HepG2 (cell line): Measurements from ENCODE around the gene SEC24A. TPM values are rescaled to one million over a fixed set of nuclear protein-coding genes. Genes with fewer than 3 reads are reported as not detected.
A peak's percentile ranks its signal among the peaks of the same experiment; 100 is the strongest.

Experiments
- AFF4 ChIP-seq: sonication (generic); formaldehyde crosslinking; IDR thresholded peaks from 2 replicates; pipeline ENCODE4 v1.4.0; 2020; ENCODE audit warnings: missing genetic modification reagents
- ERF ChIP-seq: IDR thresholded peaks from 2 replicates; pipeline ENCODE4 v1.6.1; 2018; ENCODE audit warnings: missing biosample characterization, missing genetic modification reagents
- FOXA1 ChIP-seq, 2 experiments: fragments of 450-650 bp in 1 of 2; sonication (generic) in 1 of 2; formaldehyde crosslinking in 1 of 2; IDR thresholded peaks; 2 replicates each; pipeline versions ENCODE4 v1.4.0 to v1.6.1; 2016 to 2020; ENCODE audit warnings: missing genetic modification reagents in 1 of 2
- GATAD1 ChIP-seq: IDR thresholded peaks from 2 replicates; pipeline ENCODE4 v1.6.1; 2016; ENCODE audit warnings: missing genetic modification reagents, missing compliant biosample characterization
- KLF16 ChIP-seq, 2 experiments: sonication (generic) in 1 of 2; formaldehyde crosslinking in 1 of 2; IDR thresholded peaks; 2 replicates each; pipeline versions ENCODE4 v1.6.1 to v1.8.0; 2016 to 2023; ENCODE audit warnings: missing genetic modification reagents in 2 of 2, missing compliant biosample characterization in 1 of 2
- NRL ChIP-seq: sonication (generic); formaldehyde crosslinking; IDR thresholded peaks from 2 replicates; pipeline ENCODE4 v1.5.0; 2020; ENCODE audit warnings: missing genetic modification reagents, mild to moderate bottlenecking, moderate library complexity, borderline replicate concordance
- SALL1 ChIP-seq: sonication (generic); formaldehyde crosslinking; IDR thresholded peaks from 2 replicates; pipeline ENCODE4 v1.8.0; 2022; ENCODE audit warnings: mild to moderate bottlenecking, missing genetic modification reagents
- SMAD1 ChIP-seq: sonication (generic); formaldehyde crosslinking; IDR thresholded peaks from 2 replicates; pipeline ENCODE4 v1.4.0; 2020; ENCODE audit warnings: missing genetic modification reagents, low read depth, mild to moderate bottlenecking, borderline replicate concordance
- TARDBP ChIP-seq: sonication (generic); formaldehyde crosslinking; IDR thresholded peaks from 2 replicates; pipeline ENCODE4 v1.8.0; 2022; ENCODE audit warnings: mild to moderate bottlenecking, missing genetic modification reagents
- ZBTB25 ChIP-seq: IDR thresholded peaks from 2 replicates; pipeline ENCODE4 v1.6.1; 2018; ENCODE audit warnings: missing genetic modification reagents
- ZC3H4 ChIP-seq: sonication (generic); formaldehyde crosslinking; IDR thresholded peaks from 2 replicates; pipeline ENCODE4 v1.4.0; 2020; ENCODE audit warnings: missing genetic modification reagents, borderline replicate concordance
- ZNF232 ChIP-seq: sonication (generic); formaldehyde crosslinking; IDR thresholded peaks from 2 replicates; pipeline ENCODE4 v1.4.0; 2020; ENCODE audit warnings: missing genetic modification reagents, borderline replicate concordance
- ZNF598 ChIP-seq: sonication (generic); formaldehyde crosslinking; IDR thresholded peaks from 2 replicates; pipeline ENCODE4 v1.5.1; 2020; ENCODE audit warnings: mild to moderate bottlenecking, missing genetic modification reagents, borderline replicate concordance
- ZNF7 ChIP-seq: IDR thresholded peaks from 2 replicates; pipeline ENCODE4 v1.6.1; 2016; ENCODE audit warnings: missing biosample characterization, missing genetic modification reagents
- polyA plus RNA-seq, 8 experiments: library from polyadenylated mRNA; depleted of rRNA in 3 of 8; stranded (reverse) in 7 of 8; unstranded in 1 of 8; fragments of >200 nt; fragmentation: Illumina TruSeq in 4 of 8; extraction: Trizol in 4 of 8; gene quantifications; 2 replicates each; pipeline versions ENCODE4 v1.2.1 to v1.2.3, GENCODE V29; 2011 to 2016; ENCODE audit warnings: low read depth in 4 of 8, missing spikeins in 1 of 8, mixed read lengths in 1 of 8; ENCODE audit not compliant: insufficient read depth in 1 of 8
- total RNA-seq, 5 experiments: library from RNA; depleted of rRNA; stranded (reverse); fragments of >200 nt; fragmentation: Illumina TruSeq; extraction: Trizol; gene quantifications; 2 replicates each; pipeline ENCODE4 v1.2.3, GENCODE V29; 2016; ENCODE audit warnings: low read depth in 1 of 5

The SEC24A gene
- total and polyA plus RNA-seq, 2 of the 13 experiments (the other 11 are each of a cell fraction or from before 2014, with no cell fraction given), result 30.5 to 56.8 TPM

GRCh38 chr5:134738963-134739661 lies 90.5 kb downstream of the SEC24A start (continued):
- TF ChIP-seq ERF (CRISPR knock-in tag) (peak; percentile 53; the same call in 1 of the 2 replicates), NRL (no peak), SMAD1 (CRISPR knock-in tag) (no peak), AFF4 (CRISPR knock-in tag) (0 out of 2 replicates have a peak, but pooled peaks have one; percentile 28), SALL1 (peak; percentile 20; the same call in 1 of the 2 replicates), ZNF232 (CRISPR knock-in tag) (peak; percentile 30; the same call in 1 of the 2 replicates), ZNF598 (CRISPR knock-in tag) (no peak), ZC3H4 (CRISPR knock-in tag) (no peak), ZNF7 (no peak; the same call in 1 of the 2 replicates), GATAD1 (CRISPR knock-in tag) (0 out of 2 replicates have a peak, but pooled peaks have one; percentile 23), KLF16 (CRISPR knock-in tag; IDR thresholded peaks at IDR 0.05) (peak in 1 of 2 experiments; percentile 54; a peak in 1 of 4 replicates), TARDBP (CRISPR knock-in tag) (no peak), FOXA1 (IDR thresholded peaks at IDR 0.05) (no peak), FOXA1 (CRISPR knock-in tag; IDR thresholded peaks at IDR 0.05) (peak; percentile 36; the same call in 1 of the 2 replicates), ZBTB25 (CRISPR knock-in tag) (peak; percentile 18; the same call in 1 of the 2 replicates)
